Endodermal cell (in vitro differentiated cells): ENCODE measurements around the gene CYSTM1. TPM values are rescaled to one million over a fixed set of nuclear protein-coding genes. Genes with fewer than 3 reads are reported as not detected.
"Not testable (repeated sequence)": the region's sequence is repeated elsewhere in the genome, so short reads cannot be mapped to it uniquely, and the experiment has no call there.

Experiments
- DNase-seq: peaks from one replicate; pipeline ENCODE4 v3.0.0-alpha.2; 2017
- H3K27ac ChIP-seq: 2 replicates; pipeline ENCODE4 v1.5.1; 2013; ENCODE audit warnings: mild to moderate bottlenecking, low read depth, low read length, moderate library complexity
- H3K27me3 ChIP-seq: 2 replicates; pipeline ENCODE4 v1.6.1; 2013; ENCODE audit warnings: mild to moderate bottlenecking, low read length, moderate library complexity; ENCODE audit not compliant: insufficient read depth, control insufficient read depth, poor library complexity, severe bottlenecking
- H3K36me3 ChIP-seq: 2 replicates; pipeline ENCODE4 v1.7.0; 2013; ENCODE audit warnings: mild to moderate bottlenecking, low read length, moderate library complexity; ENCODE audit not compliant: control insufficient read depth, insufficient read depth
- H3K4me1 ChIP-seq: one replicate; pipeline ENCODE4 v1.7.0; 2013; ENCODE audit warnings: low read length; ENCODE audit not compliant: control insufficient read depth, insufficient read depth
- H3K4me3 ChIP-seq: 2 replicates; pipeline ENCODE4 v1.5.1; 2013; ENCODE audit warnings: mild to moderate bottlenecking, low read length, moderate library complexity
- H3K9ac ChIP-seq: 2 replicates; pipeline ENCODE4 v1.6.1; 2013; ENCODE audit warnings: mild to moderate bottlenecking, low read length, moderate library complexity; ENCODE audit not compliant: poor library complexity, severe bottlenecking; ENCODE audit errors: extremely low read depth
- H3K9me3 ChIP-seq: 2 replicates; pipeline ENCODE4 v1.6.1; 2013; ENCODE audit warnings: mild to moderate bottlenecking, low read length, moderate library complexity; ENCODE audit not compliant: control insufficient read depth
- H3K27ac Mint-ChIP-seq: 2 replicates; pipeline ENCODE4 v1.8.0; 2020; ENCODE audit warnings: mixed read lengths
- H3K27me3 Mint-ChIP-seq: 2 replicates; pipeline ENCODE4 v1.8.0; 2021; ENCODE audit warnings: mild to moderate bottlenecking, mixed read lengths; ENCODE audit not compliant: insufficient read depth
- H3K36me3 Mint-ChIP-seq: 2 replicates; pipeline ENCODE4 v1.8.0; 2020; ENCODE audit warnings: low read depth, mixed read lengths
- H3K4me1 Mint-ChIP-seq: 2 replicates; pipeline ENCODE4 v1.8.0; 2020; ENCODE audit warnings: mixed read lengths
- H3K4me3 Mint-ChIP-seq: 2 replicates; pipeline ENCODE4 v1.8.0; 2020; ENCODE audit warnings: mild to moderate bottlenecking, moderate library complexity, mixed read lengths
- H3K9me3 Mint-ChIP-seq: 2 replicates; pipeline ENCODE4 v1.8.0; 2020; ENCODE audit warnings: mild to moderate bottlenecking, mixed read lengths
- CTCF ChIP-seq: fragments of 200-600 bp; sonication (generic); conservative IDR thresholded peaks from 2 replicates; pipeline ENCODE4 v1.5.0; 2021; ENCODE audit warnings: antibody characterized with exemption, mild to moderate bottlenecking
- WGBS, 2 experiments: methylation state at CpG; one replicate each; pipeline versions ENCODE4 v1.1.5 to v1.1.7; 2013; ENCODE audit warnings: missing lambda C conversion rate in 2 of 2, mixed read lengths in 1 of 2; ENCODE audit not compliant: insufficient coverage in 1 of 2, insufficient read length in 1 of 2; 5-methylcytosine and 5-hydroxymethylcytosine counted together
- total RNA-seq, 2 donors: library from RNA; stranded (reverse); fragmentation: NEBNext Ultra II Directional in 1 of 2; extraction: Animal tissue kit (Norgen Biotek cat#: 25700) in 1 of 2; gene quantifications; 2 replicates in 1 of 2; 3 replicates in 1 of 2; pipeline ENCODE4 v1.2.1, GENCODE V29; 2021

Gene CYSTM1
- total RNA-seq, 2 donors from 2014 or later: 30.7 to 38.1 TPM

DNA sequence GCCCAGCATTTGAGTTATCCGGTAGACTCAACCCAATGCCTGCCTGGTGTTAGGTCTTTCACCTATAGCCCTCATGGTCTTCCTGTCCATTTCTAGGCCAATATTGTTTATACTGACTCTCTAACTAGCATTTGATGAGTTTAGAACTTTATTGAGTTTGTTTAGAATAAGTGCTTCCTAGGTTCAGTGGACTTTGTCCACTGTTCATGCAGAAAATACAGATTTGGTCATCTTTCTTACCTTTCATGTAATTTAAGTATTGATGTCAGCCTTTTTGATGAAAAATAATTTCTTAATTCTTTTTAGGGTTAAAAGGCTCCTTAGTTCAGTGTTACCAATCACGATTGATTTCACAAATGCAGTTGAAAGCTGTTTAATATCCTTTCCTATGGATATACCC is 22.0 kb downstream of the CYSTM1 start:
- peaks cover 8% of the 10 kb centered on the region for H3K36me3 ChIP-seq
- Mint-ChIP-seq H3K4me3 (no peak overlapping the region), H3K36me3 (peaks cover 18% of the 10 kb centered on the region), H3K27ac (no peak overlapping the region), H3K27me3 (no peaks in the 10 kb centered on the region), H3K4me1 (peaks cover 19% of the 10 kb centered on the region), H3K9me3 (no peaks in the 10 kb centered on the region)
- TF ChIP-seq CTCF: no peak
- H3K4me3 ChIP-seq: no peak overlapping the region
- no peak for DNase-seq
- peaks cover 4% of the 10 kb centered on the region for H3K4me1 ChIP-seq
- no peaks in the 10 kb centered on the region for H3K9me3 ChIP-seq
- H3K27me3 ChIP-seq: no peaks in the 10 kb centered on the region
- WGBS, 2 experiments: 100% methylated on average over 1 to 2 of the region's 2 CpGs
- no peak overlapping the region for H3K9ac ChIP-seq
- no peak overlapping the region for H3K27ac ChIP-seq

DNA sequence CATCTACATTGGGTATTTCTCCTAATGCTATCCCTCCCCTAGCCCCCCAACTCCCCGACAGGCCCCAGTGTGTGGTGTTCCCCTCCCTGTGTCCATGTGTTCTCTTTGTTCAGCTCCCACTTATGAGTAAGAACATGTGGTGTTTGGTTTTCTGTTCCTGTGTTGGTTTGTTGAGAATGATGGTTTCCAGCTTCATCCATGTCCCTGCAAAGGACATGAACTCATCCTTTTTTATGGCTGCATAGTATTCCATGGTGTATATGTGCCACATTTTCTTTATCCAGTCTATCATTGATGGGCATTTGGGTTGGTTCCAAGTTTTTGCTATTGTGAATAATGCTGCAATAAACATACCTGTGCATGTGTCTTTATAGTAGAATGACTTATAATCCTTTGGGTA is 23.9 kb downstream of the CYSTM1 start:
- not testable (repeated sequence) for DNase-seq, H3K27me3 ChIP-seq, H3K9ac ChIP-seq, H3K4me3 ChIP-seq, H3K4me1 ChIP-seq, H3K27me3 Mint-ChIP-seq, H3K4me3 Mint-ChIP-seq, H3K36me3 ChIP-seq, H3K9me3 Mint-ChIP-seq, H3K27ac Mint-ChIP-seq, H3K9me3 ChIP-seq, H3K27ac ChIP-seq
- peaks cover 12% of the 10 kb centered on the region for H3K4me1 Mint-ChIP-seq
- H3K36me3 Mint-ChIP-seq: peaks cover 18% of the 10 kb centered on the region
- WGBS, 2 experiments: 91% methylated on average over 1 of the region's 1 CpG; no CpG with 5 or more reads in 1 of the 2 experiments

- H3K27me3 ChIP-seq: no peaks in the 10 kb centered on the region
- H3K36me3 Mint-ChIP-seq: peaks cover 9% of the 10 kb centered on the region
- H3K27ac ChIP-seq: no peak overlapping the region
- H3K4me1 ChIP-seq: no peaks in the 10 kb centered on the region
- DNase-seq: no peak
- no peak overlapping the region for H3K4me3 Mint-ChIP-seq
- H3K9me3 ChIP-seq: no peaks in the 10 kb centered on the region
- no peak overlapping the region for H3K27ac Mint-ChIP-seq
- no peak overlapping the region for H3K4me3 ChIP-seq
- 80% methylated on average over 4 of the region's 4 CpGs; no CpG with 5 or more reads in 1 of the 2 experiments for WGBS, 2 experiments
- H3K9me3 Mint-ChIP-seq: no peaks in the 10 kb centered on the region
- no peaks in the 10 kb centered on the region for H3K27me3 Mint-ChIP-seq
- TF ChIP-seq CTCF: no peak
- no peak overlapping the region for H3K9ac ChIP-seq
- H3K36me3 ChIP-seq: no peaks in the 10 kb centered on the region
- peaks cover 8% of the 10 kb centered on the region for H3K4me1 Mint-ChIP-seq
These were observed 27.1 kb downstream of the CYSTM1 start for GRCh38 chr5:140202078-140202477.

GRCh38 chr5:140202610-140203009 is 27.6 kb downstream of the CYSTM1 start:
- H3K27me3 ChIP-seq: no peaks in the 10 kb centered on the region
- no peak overlapping the region for H3K27ac Mint-ChIP-seq
- no peak overlapping the region for H3K9ac ChIP-seq
- no peaks in the 10 kb centered on the region for H3K9me3 Mint-ChIP-seq
- no peak overlapping the region for H3K4me3 ChIP-seq
- H3K36me3 ChIP-seq: no peaks in the 10 kb centered on the region
- H3K4me1 ChIP-seq: no peaks in the 10 kb centered on the region
- H3K27ac ChIP-seq: no peak overlapping the region
- H3K9me3 ChIP-seq: no peaks in the 10 kb centered on the region
- peaks cover 8% of the 10 kb centered on the region for H3K4me1 Mint-ChIP-seq
- no peak overlapping the region for H3K4me3 Mint-ChIP-seq
- WGBS, 2 experiments: 80 to 88% methylated on average over 1 to 2 of the region's 2 CpGs
- H3K27me3 Mint-ChIP-seq: no peaks in the 10 kb centered on the region
- TF ChIP-seq CTCF: no peak
- peaks cover 9% of the 10 kb centered on the region for H3K36me3 Mint-ChIP-seq
- no peak for DNase-seq
